NT2/D1 (cell line): ENCODE measurements around the gene IL32.

Experiments
- SUZ12 ChIP-seq: IDR thresholded peaks from 2 replicates; pipeline ENCODE4 v1.6.1; 2011; ENCODE audit not compliant: insufficient read length, insufficient read depth; ENCODE audit errors: extremely low read depth
- YY1 ChIP-seq: IDR thresholded peaks from 2 replicates; pipeline ENCODE4 v1.6.1; 2011; ENCODE audit not compliant: insufficient read length, insufficient read depth
- ZNF274 ChIP-seq: IDR thresholded peaks from 2 replicates; pipeline ENCODE4 v1.6.1; 2011; ENCODE audit warnings: mild to moderate bottlenecking, low read depth, low read length

- TF ChIP-seq YY1: no peak
- no peak for TF ChIP-seq ZNF274
- TF ChIP-seq SUZ12: no peak
Observed at GRCh38 chr16:3038256-3038655, 27.2 kb upstream of the IL32 start.
